Stimulated activated CD4-positive, alpha-beta T cell treated with anti-CD3 and anti-CD28 coated beads, Interleukin-1b, Interleukin-23, amount 100 ng/mL, for 1 hour (primary cell): Measurements from ENCODE around the gene SLC15A3.

Source experiments
- DNase-seq, 2 donors: peaks; one replicate each; pipeline ENCODE4 v3.0.0-alpha.2; 2020; ENCODE audit warnings: low read depth in 2 of 2

SLC15A3 gene

GRCh38 chr11:60930394-60930793 lies 21.6 kb downstream of the SLC15A3 start:
- no peak for DNase-seq

GRCh38 chr11:60929764-60930163 lies 22.2 kb downstream of the SLC15A3 start:
- no peak for DNase-seq

GRCh38 chr11:60928563-60929001 lies 23.4 kb downstream of the SLC15A3 start:
- DNase-seq: no peak

GRCh38 chr11:60927600-60927999 lies 24.4 kb downstream of the SLC15A3 start:
- DNase-seq: no peak

GRCh38 chr11:60927061-60927592 lies 24.8 kb downstream of the SLC15A3 start:
- no peak for DNase-seq

GRCh38 chr11:60926500-60926899 lies 25.5 kb downstream of the SLC15A3 start:
- DNase-seq: no peak

- no peak for DNase-seq
Observed at GRCh38 chr11:60925868-60926267, 26.1 kb downstream of the SLC15A3 start.

GRCh38 chr11:60924906-60925853 lies 26.8 kb downstream of the SLC15A3 start:
- DNase-seq: no peak

- DNase-seq: no peak
Observed at GRCh38 chr11:60924110-60924905, 27.7 kb downstream of the SLC15A3 start, which contains the start of gene TMEM132A. TMEM132A (plus strand) TSS chr11:60924460; CDS start chr11:60924634, 174 bp downstream.

- DNase-seq: no peak
Observed at GRCh38 chr11:60923800-60924109, 28.2 kb downstream of the SLC15A3 start.

- no peak for DNase-seq
Observed at GRCh38 chr11:60923326-60923725, 28.6 kb downstream of the SLC15A3 start.

- no peak for DNase-seq
Observed at GRCh38 chr11:60922906-60923305, 29.1 kb downstream of the SLC15A3 start.

- no peak for DNase-seq
Observed at GRCh38 chr11:60921777-60922335, 30.1 kb downstream of the SLC15A3 start.

- no peak for DNase-seq
Observed at GRCh38 chr11:60921259-60921658, 30.7 kb downstream of the SLC15A3 start.

GRCh38 chr11:60919956-60920355 lies 32.0 kb downstream of the SLC15A3 start:
- no peak for DNase-seq

- DNase-seq: no peak
Observed at GRCh38 chr11:60919320-60919719, 32.7 kb downstream of the SLC15A3 start.

GRCh38 chr11:60918939-60919265 lies 33.1 kb downstream of the SLC15A3 start:
- no peak for DNase-seq

- DNase-seq: no peak
Observed at GRCh38 chr11:60918251-60918938, 33.6 kb downstream of the SLC15A3 start.

GRCh38 chr11:60917267-60917666 lies 34.7 kb downstream of the SLC15A3 start:
- no peak for DNase-seq

GRCh38 chr11:60916669-60917206 lies 35.2 kb downstream of the SLC15A3 start:
- no peak for DNase-seq

GRCh38 chr11:60915248-60915914 lies 36.6 kb downstream of the SLC15A3 start:
- peak in 1 of 2 donors; percentile 45 for DNase-seq
